Measurements from ENCODE around the gene RAET1L. TPM values are rescaled to one million over a fixed set of nuclear protein-coding genes. Genes with fewer than 3 reads are reported as not detected.
"Not testable (repeated sequence)": the region's sequence is repeated elsewhere in the genome, so short reads cannot be mapped to it uniquely, and the experiment has no call there.

Gene RAET1L
- total RNA-seq, 1 experiment from 2014 or later = not detected

DNA sequence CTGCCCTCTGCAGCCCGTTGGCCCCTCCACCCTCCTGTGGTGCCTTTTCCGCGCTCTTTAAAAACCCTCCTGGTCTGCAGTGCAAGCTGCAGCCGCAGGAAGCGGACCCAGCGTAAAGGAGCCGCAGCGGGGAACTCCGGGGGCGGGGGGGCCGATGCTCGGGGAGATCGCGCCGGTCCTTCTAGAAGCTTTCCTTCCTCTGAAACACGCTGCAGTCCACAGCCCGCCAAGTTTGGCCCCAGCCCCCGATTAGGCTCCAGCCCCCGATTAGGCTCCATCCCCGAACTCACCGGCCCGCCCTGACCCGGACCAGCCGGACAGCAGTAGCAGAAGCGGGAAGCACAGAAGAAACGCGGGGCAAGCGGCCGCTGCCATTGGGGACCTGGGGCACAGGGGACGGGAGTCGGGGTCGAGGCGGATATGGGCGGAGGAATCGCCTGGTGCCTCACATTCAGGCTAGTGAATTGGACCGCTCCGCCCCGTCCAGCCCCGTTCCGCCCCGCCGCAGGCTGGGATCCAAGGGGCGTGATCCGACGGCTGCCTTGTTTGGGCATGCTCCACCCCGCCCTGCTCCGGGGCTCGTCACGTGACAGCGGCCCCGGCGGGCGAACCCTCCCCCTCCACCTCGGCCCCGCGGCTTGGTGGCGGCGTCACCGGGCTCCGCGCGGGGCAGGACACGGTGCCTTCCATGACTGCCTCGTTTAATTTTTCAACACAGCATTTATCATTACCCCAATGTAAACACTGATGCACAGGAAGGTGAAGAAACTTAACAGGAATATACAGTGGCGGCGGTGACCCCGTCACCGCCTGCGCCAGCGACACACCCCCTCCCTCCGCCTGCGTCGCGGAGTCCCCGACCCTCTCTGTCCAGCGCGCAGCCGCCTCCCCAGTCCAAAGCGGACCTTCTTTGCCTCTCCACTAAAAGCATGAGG, 20.3 kb downstream of the RAET1L start:
- ATAC-seq = peak; percentile 98
- intact Hi-C loops (cut with micrococcal nuclease; ENCODE audit: unreplicated experiment) = no loop called here
- ChIA-PET CTCF (no interaction called here), POLR2A (no interaction called here)
- in situ Hi-C loops (cut with HindIII; ENCODE audit: low pct_unique_long_range_greater_than_20kb, low sequenced_read_pairs) = no loop called here
- TF ChIP-seq CTCF (IDR thresholded peaks at IDR 0.05) (no peak), POLR2AphosphoS5 (IDR thresholded peaks at IDR 0.05; ENCODE audit: low read depth, low read length) (no peak), REST (IDR thresholded peaks at IDR 0.05; ENCODE audit: insufficient read depth in 1 of 2, low read depth in 2 of 2, low read length in 1 of 2) (no peak), TCF7L2 (IDR thresholded peaks at IDR 0.05; ENCODE audit: low read depth, low read length) (no peak), SIN3A (IDR thresholded peaks at IDR 0.05; ENCODE audit: borderline replicate concordance, insufficient read depth, low read depth, low read length) (peak; percentile 69; the same call in 1 of the 2 replicates)
- Histone ChIP-seq H3K36me3 (ENCODE audit: control insufficient read depth, insufficient read depth, low read length) (no peaks in the 10 kb centered on the region; the same call in 1 of the 2 replicates), H3K27ac (ENCODE audit: low read length) (peak overlapping the region; percentile 1; the same call in 1 of the 2 replicates), H3K27me3 (ENCODE audit: control insufficient read depth, insufficient read depth, low read length) (peaks cover 2% of the 10 kb centered on the region), H3K4me3 (ENCODE audit: low read depth in 2 of 2, low read length in 2 of 2) (peak overlapping the region; percentile 67 to 72), H3K9me3 (ENCODE audit: control insufficient read depth, insufficient read depth, low read depth, low read length) (no peaks in the 10 kb centered on the region), H3K4me1 (ENCODE audit: control insufficient read depth, insufficient read depth, low read length) (peaks cover 8% of the 10 kb centered on the region)
- no TSS peak for BruUV-seq (replicated peaks)
- DNase-seq (ENCODE audit: low read depth, low spot score) = peak; percentile 62

- CTCF ChIA-PET = no interaction called here
- in situ Hi-C loops (cut with HindIII; ENCODE audit: low pct_unique_long_range_greater_than_20kb, low sequenced_read_pairs) = no loop called here
- Histone ChIP-seq H3K27ac (ENCODE audit: low read length) (no peak overlapping the region; the same call in 1 of the 2 replicates), H3K4me1 (ENCODE audit: control insufficient read depth, insufficient read depth, low read length) (peaks cover 8% of the 10 kb centered on the region), H3K27me3 (ENCODE audit: control insufficient read depth, insufficient read depth, low read length) (no peaks in the 10 kb centered on the region; the same call in 1 of the 2 replicates), H3K4me3 (ENCODE audit: low read depth in 2 of 2, low read length in 2 of 2) (peak overlapping the region; percentile 67 to 72), H3K36me3 (ENCODE audit: control insufficient read depth, insufficient read depth, low read length) (no peaks in the 10 kb centered on the region; the same call in 1 of the 2 replicates), H3K9me3 (ENCODE audit: control insufficient read depth, insufficient read depth, low read depth, low read length) (no peaks in the 10 kb centered on the region)
- ATAC-seq (no peak; the same call in 1 of the 2 replicates), DNase-seq (ENCODE audit: low read depth, low spot score) (no peak)
- intact Hi-C loops (cut with micrococcal nuclease; ENCODE audit: unreplicated experiment) = no loop called here
- POLR2A ChIA-PET = no interaction called here
- BruUV-seq (replicated peaks) = no TSS peak
- TF ChIP-seq SIN3A (IDR thresholded peaks at IDR 0.05; ENCODE audit: borderline replicate concordance, insufficient read depth, low read depth, low read length) (no peak), REST (IDR thresholded peaks at IDR 0.05; ENCODE audit: insufficient read depth in 1 of 2, low read depth in 2 of 2, low read length in 1 of 2) (no peak), CTCF (IDR thresholded peaks at IDR 0.05) (no peak), TCF7L2 (IDR thresholded peaks at IDR 0.05; ENCODE audit: low read depth, low read length) (no peak), POLR2AphosphoS5 (IDR thresholded peaks at IDR 0.05; ENCODE audit: low read depth, low read length) (no peak)
Observed at GRCh38 chr6:150004101-150004782, 21.1 kb downstream of the RAET1L start.

- POLR2A ChIA-PET; H3K27me3 ChIP-seq (ENCODE audit: control insufficient read depth, insufficient read depth, low read length); H3K27ac ChIP-seq (ENCODE audit: low read length); CTCF ChIA-PET; H3K4me3 ChIP-seq (ENCODE audit: low read depth in 2 of 2, low read length in 2 of 2); H3K4me1 ChIP-seq (ENCODE audit: control insufficient read depth, insufficient read depth, low read length); in situ Hi-C loops (cut with HindIII; ENCODE audit: low pct_unique_long_range_greater_than_20kb, low sequenced_read_pairs); BruUV-seq (replicated peaks); ATAC-seq; intact Hi-C loops (cut with micrococcal nuclease; ENCODE audit: unreplicated experiment); DNase-seq (ENCODE audit: low read depth, low spot score); H3K36me3 ChIP-seq (ENCODE audit: control insufficient read depth, insufficient read depth, low read length); H3K9me3 ChIP-seq (ENCODE audit: control insufficient read depth, insufficient read depth, low read depth, low read length): not testable (repeated sequence)
Observed at GRCh38 chr6:150003599-150003998, 21.7 kb downstream of the RAET1L start.

Measured in Panc1 (cell line).